SW480 (cell line): ENCODE measurements around the gene DYNC1I1.
A peak's percentile ranks its signal among the peaks of the same experiment; 100 is the strongest.

ENCODE experiments used
- DNase-seq: peaks from one replicate; pipeline ENCODE4 v3.0.0-alpha.2; 2016; ENCODE audit warnings: low spot score

Gene DYNC1I1

DNA sequence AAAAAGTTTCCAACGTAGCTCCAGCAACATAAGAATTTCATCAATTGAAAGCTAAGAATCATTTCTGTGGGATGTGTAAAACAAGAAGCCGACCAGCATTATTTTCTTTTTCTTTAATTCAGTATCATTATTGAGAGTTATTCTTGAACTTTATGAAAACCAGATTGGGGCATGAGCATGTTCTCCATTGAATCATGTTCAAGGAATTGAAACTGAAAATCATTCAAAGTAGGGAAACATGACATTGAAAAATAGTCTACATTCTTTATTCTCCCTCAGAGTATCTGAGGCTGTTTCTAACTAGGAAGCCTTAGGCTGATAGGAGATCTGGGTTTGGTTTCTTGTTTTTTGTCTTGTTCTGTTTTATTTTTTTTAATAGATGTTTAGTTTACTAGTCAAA, 253.7 kb downstream of the DYNC1I1 start:
- DNase-seq, result no peak

GRCh38 chr7:96026611-96027010, 254.3 kb downstream of the DYNC1I1 start:
- DNase-seq, result no peak

DNA sequence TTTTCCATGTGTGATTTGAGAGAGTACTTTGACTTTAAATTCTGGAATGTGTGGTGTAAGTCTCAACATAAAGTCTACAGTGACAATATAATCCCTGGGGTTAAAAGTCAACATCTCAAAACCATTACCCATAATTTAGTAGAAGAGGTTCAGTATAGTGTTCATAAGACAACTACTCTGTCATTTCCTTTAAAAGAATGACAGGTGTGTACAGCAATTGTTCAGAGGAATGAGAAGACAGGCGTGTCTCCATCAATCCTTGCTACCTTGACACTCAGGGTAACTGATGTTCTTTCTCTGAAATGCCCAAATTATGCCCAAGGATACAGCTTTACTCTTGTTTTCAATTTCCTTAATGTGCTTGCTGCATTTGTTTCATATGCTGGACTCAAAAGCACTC, 256.4 kb downstream of the DYNC1I1 start:
- no peak for DNase-seq

GRCh38 chr7:96033009-96033598, 260.8 kb downstream of the DYNC1I1 start:
- DNase-seq, result no peak

DNA sequence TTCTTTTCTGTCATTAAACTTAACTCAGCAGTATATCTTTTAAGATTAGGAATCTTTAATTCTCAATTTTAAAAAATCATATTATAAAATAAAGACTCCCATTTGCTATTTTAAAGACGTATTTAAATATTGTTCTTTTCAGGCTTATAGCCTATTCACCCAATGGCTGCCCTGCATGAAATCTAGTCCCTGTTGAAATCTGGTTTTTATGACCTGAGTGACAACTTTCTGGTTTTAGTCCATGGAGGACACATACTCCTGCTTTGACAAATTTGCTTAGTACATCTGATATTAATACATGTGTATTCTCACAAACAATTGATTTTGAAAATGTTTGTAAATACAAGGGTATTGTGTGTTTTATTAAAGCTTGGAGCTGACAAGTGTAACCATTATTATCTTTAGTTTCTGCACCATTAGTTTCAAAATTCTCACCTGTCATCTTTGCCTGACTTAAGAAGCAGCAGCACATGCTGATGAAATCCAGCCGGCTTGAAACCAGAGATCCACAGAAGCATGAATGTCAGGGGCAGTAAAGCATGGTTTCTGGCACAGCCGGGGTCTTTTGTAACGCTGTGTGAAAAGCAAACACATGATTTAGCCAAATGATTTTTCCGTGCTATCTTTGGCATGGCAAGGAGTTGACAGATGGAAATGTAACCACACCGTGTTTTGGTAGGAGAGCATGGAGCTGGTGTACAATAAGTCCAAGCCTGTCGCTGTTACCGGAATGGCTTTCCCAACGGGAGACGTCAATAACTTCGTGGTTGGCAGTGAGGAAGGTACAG, 262.8 kb downstream of the DYNC1I1 start:
- no peak for DNase-seq

- no peak for DNase-seq
These were observed 268.0 kb downstream of the DYNC1I1 start for GRCh38 chr7:96040250-96040772.

DNA sequence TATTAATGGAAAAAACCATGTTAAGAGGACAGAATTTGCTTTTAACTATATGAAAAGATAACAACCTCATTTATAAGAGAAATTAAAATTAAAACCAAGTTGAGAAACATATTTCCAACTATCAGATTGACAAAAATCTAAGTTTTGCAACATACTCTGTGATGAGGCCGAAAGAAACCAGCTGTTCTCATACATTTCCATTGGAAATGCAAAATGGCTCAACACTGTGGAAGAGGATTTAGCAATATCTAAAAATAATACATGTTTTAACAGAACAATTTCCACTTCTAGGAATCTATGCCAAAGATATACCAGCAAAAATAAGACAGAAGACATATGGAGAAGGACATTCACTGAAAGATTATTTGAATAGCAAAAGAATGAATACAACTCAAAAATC, 268.8 kb downstream of the DYNC1I1 start:
- no peak for DNase-seq

GRCh38 chr7:96045181-96045580, 272.8 kb downstream of the DYNC1I1 start:
- no peak for DNase-seq

- peak; percentile 87 for DNase-seq
These were observed 273.6 kb downstream of the DYNC1I1 start for GRCh38 chr7:96045919-96046318.

DNA sequence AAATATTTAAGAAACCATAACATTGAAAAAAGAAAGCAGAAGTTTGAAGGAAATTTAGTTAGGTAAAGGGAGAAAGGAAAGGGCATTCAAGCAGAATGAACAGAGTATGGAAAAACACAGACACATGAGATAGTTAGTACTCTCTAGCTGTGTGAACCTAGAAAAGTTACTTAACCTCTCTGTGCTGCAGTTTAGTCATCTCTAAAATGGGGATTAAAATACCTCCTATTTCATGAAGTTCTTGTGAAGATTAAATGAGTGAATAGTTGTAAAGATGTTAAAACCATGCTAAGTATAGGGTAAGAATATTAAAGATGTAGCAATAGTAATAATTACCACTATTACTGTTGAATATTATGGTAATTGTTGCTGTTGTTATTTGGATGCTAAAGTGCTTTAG, 279.9 kb downstream of the DYNC1I1 start:
- no peak for DNase-seq

DNA sequence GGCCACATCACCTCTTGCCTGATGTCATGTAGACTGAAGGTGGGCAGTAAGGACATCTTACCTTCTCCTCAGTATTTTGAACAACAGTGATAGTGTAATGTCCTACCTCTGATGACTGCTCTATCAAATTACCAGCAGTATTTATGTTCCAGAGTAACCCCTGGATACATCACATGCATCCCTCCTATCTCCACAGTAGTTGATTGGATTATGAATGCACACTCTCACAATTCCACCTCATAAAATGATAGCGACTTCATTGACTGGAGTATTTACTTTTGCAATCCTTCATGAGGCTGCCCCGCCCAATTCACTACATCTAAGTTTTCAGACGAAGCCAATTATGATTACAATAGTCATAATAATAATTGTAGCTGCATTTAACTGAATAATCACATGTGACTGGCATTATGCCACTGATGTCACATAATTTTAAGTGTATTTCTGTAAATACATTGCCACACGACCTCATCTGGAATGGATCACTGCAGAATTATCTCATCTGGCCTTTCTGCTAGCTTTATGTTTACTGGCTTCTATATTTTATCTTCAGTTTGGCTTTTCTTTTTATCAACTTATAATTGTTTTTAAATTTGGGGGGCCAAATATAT, 280.6 kb downstream of the DYNC1I1 start:
- no peak for DNase-seq

DNA sequence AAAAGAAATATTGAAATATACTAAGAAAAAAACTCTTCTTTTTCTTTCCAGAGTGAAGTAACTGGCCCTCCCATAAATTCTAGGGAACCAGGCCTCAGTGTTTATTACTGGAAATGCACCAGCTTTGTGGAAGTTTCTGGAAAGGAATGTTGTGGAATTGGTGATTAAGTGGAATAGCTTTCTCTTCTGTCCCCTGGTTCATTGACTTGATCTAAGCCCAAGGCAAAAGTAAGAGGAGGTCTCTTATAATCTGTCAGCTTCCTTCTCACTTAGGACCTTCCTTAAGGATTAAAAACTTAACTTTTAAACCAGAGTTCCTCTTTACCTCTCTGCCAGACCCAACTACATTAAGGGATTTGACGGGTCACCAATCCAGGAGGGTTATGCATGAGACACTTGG, 283.4 kb downstream of the DYNC1I1 start:
- no peak for DNase-seq

GRCh38 chr7:96059075-96059474, 286.7 kb downstream of the DYNC1I1 start:
- DNase-seq, result no peak

DNA sequence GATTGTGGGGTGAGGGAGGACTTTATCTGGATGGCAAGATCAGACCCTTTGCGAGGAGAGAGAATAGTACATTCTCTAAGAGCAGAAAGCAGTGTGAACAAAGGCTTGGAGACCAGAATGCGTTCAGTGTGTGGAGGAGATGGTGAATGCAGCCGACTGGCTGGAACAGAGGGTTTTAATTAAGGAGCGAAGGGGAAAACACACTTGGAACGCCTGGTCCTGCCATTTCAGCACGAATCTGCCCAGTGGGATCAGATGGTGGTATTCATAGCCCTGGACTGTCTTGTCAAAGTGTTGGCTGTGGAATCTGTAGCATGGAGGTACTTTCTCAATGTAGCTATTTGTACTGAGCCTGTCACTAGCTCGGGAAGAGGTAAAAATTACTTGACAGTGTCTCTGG, 288.7 kb downstream of the DYNC1I1 start:
- DNase-seq, result no peak

GRCh38 chr7:96061844-96062243, 289.5 kb downstream of the DYNC1I1 start:
- DNase-seq, result no peak

DNA sequence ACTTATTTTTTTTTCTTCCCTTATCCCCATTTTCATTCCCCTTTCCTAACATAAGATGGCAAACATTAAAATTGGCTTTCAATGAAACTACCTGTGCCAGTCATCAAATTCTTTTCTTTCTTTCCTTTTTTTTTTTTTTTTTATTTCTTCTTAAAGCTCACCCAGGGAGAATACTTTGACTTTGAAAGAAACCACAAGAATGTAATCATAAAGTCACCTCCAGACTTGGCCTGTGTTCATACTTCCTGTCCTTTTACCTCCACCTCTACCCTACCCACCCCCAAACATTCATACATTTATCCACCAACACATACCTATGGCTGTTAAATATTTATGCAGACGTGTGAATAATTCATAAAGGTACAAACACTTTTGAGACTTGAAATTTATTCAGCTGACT, 295.0 kb downstream of the DYNC1I1 start:
- peak; percentile 77 for DNase-seq

GRCh38 chr7:96069401-96069800, 297.0 kb downstream of the DYNC1I1 start:
- DNase-seq, result no peak

GRCh38 chr7:96074871-96075270, 302.5 kb downstream of the DYNC1I1 start:
- no peak for DNase-seq

DNA sequence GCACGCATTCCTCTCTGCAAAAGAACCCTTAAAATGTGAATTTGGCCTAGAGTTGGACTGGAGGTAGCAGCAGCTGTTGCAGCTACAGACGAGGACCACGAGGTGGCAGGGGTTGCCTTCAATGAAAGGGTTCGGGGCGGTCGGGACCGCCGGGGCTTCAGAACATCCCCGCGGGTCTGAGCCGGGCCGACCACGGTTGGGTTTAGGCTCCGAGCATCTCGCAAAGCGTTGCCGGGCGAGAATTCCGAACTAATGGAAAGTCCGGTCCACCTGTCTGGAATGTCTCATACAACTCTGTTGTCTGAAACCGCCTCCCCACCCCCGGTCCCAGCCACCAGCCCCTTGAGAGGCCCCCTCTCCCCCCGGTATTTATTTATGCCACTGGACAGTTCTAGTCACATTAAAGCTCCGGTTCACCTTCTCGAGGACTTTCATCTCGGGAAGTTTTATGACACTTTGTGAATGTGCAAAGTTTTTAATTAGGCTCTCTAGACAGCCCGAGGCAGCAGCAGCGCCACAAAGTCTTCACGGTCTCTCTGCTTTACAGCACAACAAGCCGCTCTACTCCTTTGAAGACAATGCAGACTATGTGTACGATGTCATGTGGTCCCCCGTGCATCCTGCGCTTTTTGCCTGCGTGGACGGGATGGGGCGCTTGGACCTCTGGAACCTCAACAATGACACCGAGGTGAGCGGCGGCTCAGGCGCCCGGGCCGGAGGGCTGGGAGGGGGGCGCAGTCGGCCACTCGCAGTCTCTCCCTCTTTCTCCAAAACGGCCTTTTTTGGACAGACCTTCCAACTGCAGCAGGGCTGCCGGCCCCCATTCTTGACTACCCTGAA, 303.4 kb downstream of the DYNC1I1 start:
- peak; percentile 85 for DNase-seq

- no peak for DNase-seq
These were observed 304.0 kb downstream of the DYNC1I1 start for GRCh38 chr7:96076350-96076707.

DNA sequence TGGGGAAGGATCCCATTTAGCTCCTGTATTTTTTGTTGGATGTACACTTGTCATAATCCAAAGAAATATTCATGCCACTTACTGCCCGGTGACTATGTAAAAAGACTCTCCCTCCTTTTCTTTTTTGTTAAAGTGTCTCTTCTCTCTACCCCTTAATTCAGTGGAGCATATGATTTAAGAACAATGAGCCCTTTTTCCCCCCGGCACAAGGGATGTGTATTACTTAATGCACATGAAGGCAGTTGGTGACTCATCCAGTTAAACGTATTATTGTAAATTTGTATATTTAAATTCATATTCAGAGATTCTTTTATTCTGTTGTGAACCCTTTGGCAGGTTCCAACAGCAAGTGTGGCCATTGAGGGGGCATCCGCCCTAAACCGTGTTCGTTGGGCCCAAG, 307.7 kb downstream of the DYNC1I1 start:
- peak; percentile 45 for DNase-seq

- DNase-seq, result peak; percentile 69
These were observed 312.7 kb downstream of the DYNC1I1 start for GRCh38 chr7:96084881-96085553.
